WTC11 (cell line): ENCODE results near the gene STXBP6.

Source experiments
- CTCF ChIP-seq: fragments of 200-600 bp; IDR thresholded peaks from 2 replicates; pipeline ENCODE4 v1.8.0; 2022; ENCODE audit warnings: antibody characterized with exemption
- IRF1 ChIP-seq: sonication (generic); formaldehyde crosslinking; IDR thresholded peaks from 2 replicates; pipeline ENCODE4 v1.8.0; 2023; ENCODE audit warnings: missing genetic modification reagents
- MAX ChIP-seq: sonication (generic); formaldehyde crosslinking; IDR thresholded peaks from 2 replicates; pipeline ENCODE4 v1.8.0; 2022; ENCODE audit warnings: mild to moderate bottlenecking, missing genetic modification reagents
- USF2 ChIP-seq: sonication (generic); formaldehyde crosslinking; IDR thresholded peaks from 2 replicates; pipeline ENCODE4 v1.8.1; 2023; ENCODE audit warnings: mild to moderate bottlenecking, missing genetic modification reagents, moderate library complexity
- ZNF138 ChIP-seq: sonication (generic); formaldehyde crosslinking; conservative IDR thresholded peaks from 2 replicates; pipeline ENCODE4 v1.8.1; 2022; ENCODE audit warnings: mild to moderate bottlenecking, moderate library complexity, missing genetic modification reagents

- TF ChIP-seq CTCF (no peak), ZNF138 (CRISPR knock-in tag) (no peak), USF2 (no peak), MAX (no peak), IRF1 (no peak)
These were observed 563 bp upstream of the STXBP6 start for GRCh38 chr14:25050269-25051150.
